Endothelial cell (in vitro differentiated cells): Measurements from ENCODE around the gene SAMD8. TPM values are rescaled to one million over a fixed set of nuclear protein-coding genes. Genes with fewer than 3 reads are reported as not detected.
A peak's percentile ranks its signal among the peaks of the same experiment; 100 is the strongest.
"Not testable (repeated sequence)": the region's sequence is repeated elsewhere in the genome, so short reads cannot be mapped to it uniquely, and the experiment has no call there.

ENCODE experiments used
- DNase-seq: peaks from one replicate; pipeline ENCODE4 v3.0.0; 2021; ENCODE audit warnings: low spot score
- H3K27ac Mint-ChIP-seq: one replicate; pipeline ENCODE4 v1.8.0; 2021; ENCODE audit warnings: mixed read lengths, inconsistent platforms; ENCODE audit not compliant: unreplicated experiment
- H3K27me3 Mint-ChIP-seq: one replicate; pipeline ENCODE4 v1.8.0; 2021; ENCODE audit warnings: mild to moderate bottlenecking, moderate library complexity, mixed read lengths, inconsistent platforms; ENCODE audit not compliant: unreplicated experiment
- H3K36me3 Mint-ChIP-seq: one replicate; pipeline ENCODE4 v1.8.0; 2021; ENCODE audit warnings: mild to moderate bottlenecking, low read depth, mixed read lengths, inconsistent platforms; ENCODE audit not compliant: unreplicated experiment
- H3K4me1 Mint-ChIP-seq: one replicate; pipeline ENCODE4 v1.8.0; 2021; ENCODE audit warnings: mild to moderate bottlenecking, mixed read lengths, inconsistent platforms; ENCODE audit not compliant: unreplicated experiment
- H3K4me3 Mint-ChIP-seq: one replicate; pipeline ENCODE4 v1.8.0; 2021; ENCODE audit warnings: mild to moderate bottlenecking, mixed read lengths, inconsistent platforms; ENCODE audit not compliant: unreplicated experiment
- H3K9me3 Mint-ChIP-seq: one replicate; pipeline ENCODE4 v1.8.0; 2021; ENCODE audit warnings: mixed read lengths, inconsistent platforms; ENCODE audit not compliant: unreplicated experiment
- CTCF ChIP-seq: fragments of 200-600 bp; sonication (generic); IDR thresholded peaks from one replicate; pipeline ENCODE4 v1.5.0; 2021; ENCODE audit warnings: antibody characterized with exemption; ENCODE audit not compliant: unreplicated experiment
- total RNA-seq: library from RNA; stranded (reverse); fragmentation: NEBNext Ultra II Directional; extraction: Animal tissue kit (Norgen Biotek cat#: 25700); gene quantifications from one replicate; pipeline ENCODE4 v1.2.1, GENCODE V29; 2021; ENCODE audit not compliant: unreplicated experiment

The SAMD8 gene
- total RNA-seq, 1 donor from 2014 or later: 29.0 TPM

GRCh38 chr10:75127471-75127870, 16.0 kb downstream of the SAMD8 start:
- Mint-ChIP-seq H3K4me3 (no peak overlapping the region), H3K4me1 (peaks cover 5% of the 10 kb centered on the region), H3K9me3 (no peaks in the 10 kb centered on the region), H3K27ac (peak overlapping the region; percentile 92), H3K27me3 (no peaks in the 10 kb centered on the region), H3K36me3 (no peaks in the 10 kb centered on the region)
- DNase-seq: no peak
- TF ChIP-seq CTCF: no peak

GRCh38 chr10:75128985-75129384, 17.5 kb downstream of the SAMD8 start:
- not testable (repeated sequence) for H3K4me3 Mint-ChIP-seq

GRCh38 chr10:75129537-75129936, 18.1 kb downstream of the SAMD8 start:
- no peaks in the 10 kb centered on the region for H3K9me3 Mint-ChIP-seq
- H3K4me3 Mint-ChIP-seq: no peak overlapping the region
- no peak for DNase-seq
- TF ChIP-seq CTCF: no peak
- peaks cover 7% of the 10 kb centered on the region for H3K36me3 Mint-ChIP-seq
- no peak overlapping the region for H3K27ac Mint-ChIP-seq
- peaks cover 5% of the 10 kb centered on the region for H3K4me1 Mint-ChIP-seq
- H3K27me3 Mint-ChIP-seq: no peaks in the 10 kb centered on the region

More at GRCh38 chr10:75128985-75129384, 17.5 kb downstream of the SAMD8 start:
- H3K9me3 Mint-ChIP-seq, H3K27me3 Mint-ChIP-seq, H3K36me3 Mint-ChIP-seq, DNase-seq, H3K4me1 Mint-ChIP-seq, H3K27ac Mint-ChIP-seq: not testable (repeated sequence)

GRCh38 chr10:75133701-75134100, 22.2 kb downstream of the SAMD8 start:
- H3K4me1 Mint-ChIP-seq, H3K27ac Mint-ChIP-seq, H3K36me3 Mint-ChIP-seq, H3K4me3 Mint-ChIP-seq, DNase-seq, H3K9me3 Mint-ChIP-seq, H3K27me3 Mint-ChIP-seq: not testable (repeated sequence)

GRCh38 chr10:75136346-75136745, 24.9 kb downstream of the SAMD8 start:
- no peak overlapping the region for H3K4me3 Mint-ChIP-seq
- TF ChIP-seq CTCF: no peak
- H3K4me1 Mint-ChIP-seq: peaks cover 3% of the 10 kb centered on the region
- H3K27me3 Mint-ChIP-seq: no peaks in the 10 kb centered on the region
- H3K36me3 Mint-ChIP-seq: peaks cover 7% of the 10 kb centered on the region
- H3K9me3 Mint-ChIP-seq: no peaks in the 10 kb centered on the region
- no peak overlapping the region for H3K27ac Mint-ChIP-seq
- DNase-seq: no peak

GRCh38 chr10:75137533-75138438, 26.3 kb downstream of the SAMD8 start:
- Mint-ChIP-seq H3K4me3 (no peak overlapping the region), H3K36me3 (peaks cover 7% of the 10 kb centered on the region), H3K9me3 (no peaks in the 10 kb centered on the region), H3K27me3 (no peaks in the 10 kb centered on the region), H3K27ac (peak overlapping the region; percentile 9), H3K4me1 (peaks cover 3% of the 10 kb centered on the region)
- DNase-seq: no peak
- no peak for TF ChIP-seq CTCF
